HepG2 (cell line): ENCODE data around the gene HTR1E. TPM values are rescaled to one million over a fixed set of nuclear protein-coding genes. Genes with fewer than 3 reads are reported as not detected.

Source experiments
- ATAC-seq: fragments of 200-7000 bp; cut with Tn5 transposase; 3 replicates; pipeline ENCODE4 v1.9.1; 2020; ENCODE audit warnings: mild to moderate bottlenecking, moderate library complexity
- BruUV-seq: library from RNA; stranded (reverse); fragments of 400-500 nt; replicated peaks from 2 replicates; lab custom pipeline; 2021; lab: Mats Ljungman, UMichigan
- CTCF ChIA-PET: fragments of 300-600 bp; formaldehyde crosslinking; extraction: SDS; loops from one replicate; lab custom pipeline; 2021; ENCODE audit warnings: low total read pairs, inconsistent platforms, low intra/inter-chr PET ratio; lab: Yijun Ruan, JAX
- POLR2A ChIA-PET: fragments of 350-600 bp; sonication (Branson Sonifier 250); formaldehyde crosslinking; loops from one replicate; lab custom pipeline; 2020; ENCODE audit warnings: antibody characterized with exemption, inconsistent platforms; lab: Yijun Ruan, JAX
- DNase-seq: peaks from one replicate; pipeline ENCODE4 v3.0.0-alpha.2; 2015; ENCODE audit warnings: low spot score
- FAIRE-seq: peaks from 3 replicates; lab custom pipeline; 2011; peaks lifted over from hg19 to GRCh38; lab: Jason Lieb, UNC
- H2AFZ ChIP-seq: one replicate; pipeline ENCODE4 v1.6.1; 2011; ENCODE audit warnings: low read length, inconsistent platforms
- H3K27ac ChIP-seq: fragments of 300-600 bp; 3 replicates; pipeline ENCODE4 v1.8.0; 2011; ENCODE audit warnings: mixed run types, mild to moderate bottlenecking, mixed read lengths, low read length, inconsistent platforms; ENCODE audit not compliant: insufficient read depth; ENCODE audit errors: extremely low read length
- H3K27me3 ChIP-seq, 2 experiments: fragments of 200-600 bp in 1 of 2; 2 replicates in 1 of 2; 3 replicates in 1 of 2; pipeline versions ENCODE4 v1.6.0 to v1.8.0; 2011; ENCODE audit warnings: low read length in 2 of 2, mild to moderate bottlenecking in 2 of 2, moderate library complexity in 2 of 2, inconsistent platforms in 1 of 2; ENCODE audit not compliant: insufficient read depth in 2 of 2, control insufficient read depth in 1 of 2
- H3K36me3 ChIP-seq, 2 experiments: fragments of 200-600 bp in 1 of 2; replicated peaks in 1 of 2; 2 replicates in 1 of 2; 3 replicates in 1 of 2; pipeline versions ENCODE4 v1.5.1 to v1.8.0; 2011; ENCODE audit warnings: low read length in 2 of 2, inconsistent platforms in 1 of 2; ENCODE audit not compliant: insufficient read depth in 2 of 2, control insufficient read depth in 1 of 2
- H3K4me1 ChIP-seq: 2 replicates; pipeline ENCODE4 v1.5.1; 2012; ENCODE audit warnings: low read length, inconsistent platforms; ENCODE audit not compliant: insufficient read depth
- H3K4me2 ChIP-seq: 2 replicates; pipeline ENCODE4 v1.6.0; 2011; ENCODE audit warnings: low read depth, low read length, inconsistent platforms
- H3K4me3 ChIP-seq, 3 experiments: fragments of 200-600 bp in 1 of 3; sonication (generic), shearing (Covaris generic) in 1 of 3; replicated peaks in 1 of 3; 2 replicates each; pipeline ENCODE4 v1.5.1; 2011 to 2016; ENCODE audit warnings: low read length in 3 of 3, inconsistent platforms in 2 of 3, low read depth in 2 of 3, mild to moderate bottlenecking in 2 of 3, control low read depth in 1 of 3, mixed read lengths in 1 of 3; ENCODE audit not compliant: insufficient read depth in 1 of 3
- H3K79me2 ChIP-seq: one replicate; pipeline ENCODE4 v1.6.1; 2011; ENCODE audit warnings: low read length, inconsistent platforms; ENCODE audit not compliant: insufficient read depth
- H3K9ac ChIP-seq: 2 replicates; pipeline ENCODE4 v1.6.0; 2011; ENCODE audit warnings: mild to moderate bottlenecking, low read depth, low read length, inconsistent platforms; ENCODE audit not compliant: insufficient read depth
- H3K9me3 ChIP-seq: 2 replicates; pipeline ENCODE4 v1.5.1; 2012; ENCODE audit warnings: mild to moderate bottlenecking, low read length
- H4K20me1 ChIP-seq: 2 replicates; pipeline ENCODE4 v1.6.0; 2011; ENCODE audit warnings: inconsistent platforms, mild to moderate bottlenecking, low read length, moderate library complexity; ENCODE audit not compliant: insufficient read depth
- FOXP1 ChIP-seq, 2 experiments: fragments of 450-650 bp in 1 of 2; IDR thresholded peaks; 2 replicates each; pipeline ENCODE4 v1.6.1; 2017 to 2018; ENCODE audit warnings: antibody characterized with exemption in 1 of 2
- HMG20B ChIP-seq: conservative IDR thresholded peaks from 2 replicates; pipeline ENCODE4 v1.6.1; 2016; ENCODE audit warnings: missing genetic modification reagents, missing compliant biosample characterization
- NCOR1 ChIP-seq: fragments of 200-600 bp; sonication (generic); IDR thresholded peaks from 2 replicates; pipeline ENCODE4 v1.7.0; 2017; ENCODE audit warnings: antibody characterized with exemption, low read length, borderline replicate concordance
- RBM39 ChIP-seq: fragments of 200-400 bp; formaldehyde crosslinking; IDR thresholded peaks from one replicate; pipeline ENCODE4 v1.6.1; 2018; ENCODE audit warnings: antibody characterized with exemption, mild to moderate bottlenecking, low read depth, low read length; ENCODE audit not compliant: poor library complexity, severe bottlenecking
- SALL2 ChIP-seq: sonication (generic); formaldehyde crosslinking; IDR thresholded peaks from 2 replicates; pipeline ENCODE4 v1.8.1; 2023; ENCODE audit warnings: mild to moderate bottlenecking, missing genetic modification reagents, inconsistent platforms
- ZFP62 ChIP-seq: sonication (generic); formaldehyde crosslinking; IDR thresholded peaks from 2 replicates; pipeline ENCODE4 v1.4.0; 2020; ENCODE audit warnings: missing genetic modification reagents
- ZNF281 ChIP-seq: sonication (generic); formaldehyde crosslinking; IDR thresholded peaks from 2 replicates; pipeline ENCODE4 v1.4.0; 2020; ENCODE audit warnings: missing genetic modification reagents, borderline replicate concordance
- ZNF768 ChIP-seq: sonication (generic); formaldehyde crosslinking; IDR thresholded peaks from 2 replicates; pipeline ENCODE4 v1.4.0; 2020; ENCODE audit warnings: missing genetic modification reagents
- WGBS: methylation state at CpG from one replicate; pipeline ENCODE4 v1.1.6; 2017; ENCODE audit warnings: low lambda C conversion rate; 5-methylcytosine and 5-hydroxymethylcytosine counted together
- in situ Hi-C: cut with HindIII; loops from 2 replicates; pipeline ENCODE4 v1.10.0; 2017; ENCODE audit warnings: low pct_unique_long_range_greater_than_20kb; ENCODE audit not compliant: extremely low pct_ligation_motif_present
- intact Hi-C: fragments of 100-400 bp; cut with micrococcal nuclease; formaldehyde crosslinking; loops from one replicate; pipeline ENCODE4 v1.10.0; 2022; ENCODE audit not compliant: unreplicated experiment
- polyA plus RNA-seq, 8 experiments: library from polyadenylated mRNA; depleted of rRNA in 3 of 8; stranded (reverse) in 7 of 8; unstranded in 1 of 8; fragments of >200 nt; fragmentation: Illumina TruSeq in 4 of 8; extraction: Trizol in 4 of 8; gene quantifications; 2 replicates each; pipeline versions ENCODE4 v1.2.1 to v1.2.3, GENCODE V29; 2011 to 2016; ENCODE audit warnings: low read depth in 4 of 8, missing spikeins in 1 of 8, mixed read lengths in 1 of 8; ENCODE audit not compliant: insufficient read depth in 1 of 8
- total RNA-seq, 5 experiments: library from RNA; depleted of rRNA; stranded (reverse); fragments of >200 nt; fragmentation: Illumina TruSeq; extraction: Trizol; gene quantifications; 2 replicates each; pipeline ENCODE4 v1.2.3, GENCODE V29; 2016; ENCODE audit warnings: low read depth in 1 of 5
- TF ChIP-seq, protein P1 (sequence below): sonication (generic); formaldehyde crosslinking; IDR thresholded peaks from 2 replicates; pipeline ENCODE4 v1.4.0; 2020; ENCODE audit warnings: missing genetic modification reagents, borderline replicate concordance
- TF ChIP-seq, protein P2 (sequence below): sonication (generic); formaldehyde crosslinking; IDR thresholded peaks from 2 replicates; pipeline ENCODE4 v1.5.1; 2020; ENCODE audit warnings: mild to moderate bottlenecking, missing genetic modification reagents, borderline replicate concordance

The HTR1E gene
- total and polyA plus RNA-seq, 2 of the 13 experiments (the other 11 are each of a cell fraction or from before 2014, with no cell fraction given), result not detected

GRCh38 chr6:86941461-86941860 lies 4.1 kb downstream of the HTR1E start:
- intact Hi-C loops, result no loop called here
- no peaks in the 10 kb centered on the region for H3K36me3 ChIP-seq
- BruUV-seq, result no TSS peak
- no peak overlapping the region for H2AFZ ChIP-seq
- H3K4me3 ChIP-seq, result no peak overlapping the region
- no peak overlapping the region for H3K27ac ChIP-seq
- peaks cover 21% of the 10 kb centered on the region for H3K4me1 ChIP-seq
- in situ Hi-C loops, result no loop called here
- FAIRE-seq (no peak), DNase-seq (no peak), ATAC-seq (no peak)
- no peaks in the 10 kb centered on the region for H3K27me3 ChIP-seq
- H3K9ac ChIP-seq, result no peak overlapping the region
- no peak for TF ChIP-seq ZNF768 (CRISPR knock-in tag)
- no peaks in the 10 kb centered on the region for H4K20me1 ChIP-seq
- H3K9me3 ChIP-seq, result no peaks in the 10 kb centered on the region
- ChIA-PET POLR2A (no interaction called here), CTCF (no interaction called here)
- no peak overlapping the region for H3K4me2 ChIP-seq
- WGBS, result 27% methylated on average over 1 of the region's 1 CpG
- no peaks in the 10 kb centered on the region for H3K79me2 ChIP-seq

- DNase-seq (no peak), FAIRE-seq (no peak), ATAC-seq (no peak)
- no peaks in the 10 kb centered on the region for H3K79me2 ChIP-seq
- no peaks in the 10 kb centered on the region for H3K27me3 ChIP-seq
- in situ Hi-C loops (no loop called here), intact Hi-C loops (no loop called here)
- no peak overlapping the region for H2AFZ ChIP-seq
- H3K9me3 ChIP-seq, result no peaks in the 10 kb centered on the region
- no peak overlapping the region for H3K27ac ChIP-seq
- H3K36me3 ChIP-seq, result no peaks in the 10 kb centered on the region
- CTCF ChIA-PET, result no interaction called here
- BruUV-seq, result no TSS peak
- H4K20me1 ChIP-seq, result no peaks in the 10 kb centered on the region
- no peak overlapping the region for H3K4me3 ChIP-seq
- H3K4me2 ChIP-seq, result no peak overlapping the region
- TF ChIP-seq, protein P1, sequence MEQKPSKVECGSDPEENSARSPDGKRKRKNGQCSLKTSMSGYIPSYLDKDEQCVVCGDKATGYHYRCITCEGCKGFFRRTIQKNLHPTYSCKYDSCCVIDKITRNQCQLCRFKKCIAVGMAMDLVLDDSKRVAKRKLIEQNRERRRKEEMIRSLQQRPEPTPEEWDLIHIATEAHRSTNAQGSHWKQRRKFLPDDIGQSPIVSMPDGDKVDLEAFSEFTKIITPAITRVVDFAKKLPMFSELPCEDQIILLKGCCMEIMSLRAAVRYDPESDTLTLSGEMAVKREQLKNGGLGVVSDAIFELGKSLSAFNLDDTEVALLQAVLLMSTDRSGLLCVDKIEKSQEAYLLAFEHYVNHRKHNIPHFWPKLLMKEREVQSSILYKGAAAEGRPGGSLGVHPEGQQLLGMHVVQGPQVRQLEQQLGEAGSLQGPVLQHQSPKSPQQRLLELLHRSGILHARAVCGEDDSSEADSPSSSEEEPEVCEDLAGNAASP (CRISPR knock-in tag), result no peak
- no peak for TF ChIP-seq FOXP1 (IDR thresholded peaks at IDR 0.05)
- TF ChIP-seq FOXP1 (CRISPR knock-in tag; IDR thresholded peaks at IDR 0.05), result no peak
- no peak for TF ChIP-seq NCOR1
- no peak for TF ChIP-seq HMG20B (CRISPR knock-in tag)
- no peak for TF ChIP-seq ZNF281 (CRISPR knock-in tag)
- no peak for TF ChIP-seq ZFP62
- TF ChIP-seq, protein P2, sequence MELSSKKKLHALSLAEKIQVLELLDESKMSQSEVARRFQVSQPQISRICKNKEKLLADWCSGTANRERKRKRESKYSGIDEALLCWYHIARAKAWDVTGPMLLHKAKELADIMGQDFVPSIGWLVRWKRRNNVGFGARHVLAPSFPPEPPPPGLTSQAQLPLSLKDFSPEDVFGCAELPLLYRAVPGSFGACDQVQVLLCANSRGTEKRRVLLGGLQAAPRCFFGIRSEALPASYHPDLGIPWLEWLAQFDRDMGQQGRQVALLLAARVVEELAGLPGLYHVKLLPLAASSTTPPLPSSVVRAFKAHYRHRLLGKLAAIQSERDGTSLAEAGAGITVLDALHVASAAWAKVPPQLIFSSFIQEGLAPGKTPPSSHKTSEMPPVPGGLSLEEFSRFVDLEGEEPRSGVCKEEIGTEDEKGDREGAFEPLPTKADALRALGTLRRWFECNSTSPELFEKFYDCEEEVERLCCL (CRISPR knock-in tag), result no peak
- no peak for TF ChIP-seq SALL2 (CRISPR knock-in tag)
- no peak for TF ChIP-seq RBM39
- WGBS, result 45% methylated on average over 3 of the region's 6 CpGs
- POLR2A ChIA-PET, result no interaction called here
- peaks cover 8% of the 10 kb centered on the region for H3K4me1 ChIP-seq
- no peak overlapping the region for H3K9ac ChIP-seq
These were observed 5.6 kb downstream of the HTR1E start for GRCh38 chr6:86942769-86943516.
